Esophagus (tissue), 2 donors: ENCODE data around the gene DESI2. TPM values are rescaled to one million over a fixed set of nuclear protein-coding genes. Genes with fewer than 3 reads are reported as not detected.

Source experiments
- H3K27ac ChIP-seq, 2 donors: one replicate each; pipeline ENCODE4 v1.5.1; 2013; ENCODE audit warnings: low read depth in 2 of 2, mild to moderate bottlenecking in 2 of 2, inconsistent platforms in 1 of 2, low read length in 1 of 2, moderate library complexity in 1 of 2
- H3K27me3 ChIP-seq, 2 donors: one replicate each; pipeline ENCODE4 v1.6.1; 2013; ENCODE audit warnings: low read length in 2 of 2, control low read depth in 1 of 2, mild to moderate bottlenecking in 1 of 2; ENCODE audit not compliant: insufficient read depth in 2 of 2, control insufficient read depth in 1 of 2
- H3K36me3 ChIP-seq, 2 donors: one replicate each; pipeline ENCODE4 v1.6.1; 2013; ENCODE audit warnings: low read length in 1 of 2; ENCODE audit not compliant: control insufficient read depth in 2 of 2, insufficient read depth in 2 of 2
- H3K4me1 ChIP-seq, 2 donors: one replicate each; pipeline ENCODE4 v1.6.1; 2013; ENCODE audit warnings: low read length in 1 of 2; ENCODE audit not compliant: control insufficient read depth in 2 of 2, insufficient read depth in 2 of 2
- H3K4me3 ChIP-seq, 2 donors: one replicate each; pipeline ENCODE4 v1.5.1; 2013; ENCODE audit warnings: low read length in 2 of 2, mild to moderate bottlenecking in 2 of 2, low read depth in 1 of 2, moderate library complexity in 1 of 2
- H3K9me3 ChIP-seq, 2 donors: one replicate each; pipeline ENCODE4 v1.6.1; 2013; ENCODE audit warnings: mild to moderate bottlenecking in 2 of 2, low read depth in 1 of 2, low read length in 1 of 2, moderate library complexity in 1 of 2; ENCODE audit not compliant: control insufficient read depth in 2 of 2, insufficient read depth in 1 of 2
- WGBS, 2 donors: extraction: QIAGEN DNeasy Blood & Tissue Kit; methylation state at CpG; one replicate each; pipeline ENCODE4 v1.1.7; 2013; 5-methylcytosine and 5-hydroxymethylcytosine counted together
- polyA plus RNA-seq, 2 donors: library from polyadenylated mRNA; stranded (reverse); fragments of 200-250 nt; gene quantifications; one replicate each; pipeline ENCODE4 v1.2.3, GENCODE V29; 2013
- donor health status: healthy with polysubstance abuse.
- donor health status: Bipolar disorder and iron deficiency.

DESI2 gene
- 1 to 10 TPM; 6.6 to 9.7 TPM for polyA plus RNA-seq

DNA sequence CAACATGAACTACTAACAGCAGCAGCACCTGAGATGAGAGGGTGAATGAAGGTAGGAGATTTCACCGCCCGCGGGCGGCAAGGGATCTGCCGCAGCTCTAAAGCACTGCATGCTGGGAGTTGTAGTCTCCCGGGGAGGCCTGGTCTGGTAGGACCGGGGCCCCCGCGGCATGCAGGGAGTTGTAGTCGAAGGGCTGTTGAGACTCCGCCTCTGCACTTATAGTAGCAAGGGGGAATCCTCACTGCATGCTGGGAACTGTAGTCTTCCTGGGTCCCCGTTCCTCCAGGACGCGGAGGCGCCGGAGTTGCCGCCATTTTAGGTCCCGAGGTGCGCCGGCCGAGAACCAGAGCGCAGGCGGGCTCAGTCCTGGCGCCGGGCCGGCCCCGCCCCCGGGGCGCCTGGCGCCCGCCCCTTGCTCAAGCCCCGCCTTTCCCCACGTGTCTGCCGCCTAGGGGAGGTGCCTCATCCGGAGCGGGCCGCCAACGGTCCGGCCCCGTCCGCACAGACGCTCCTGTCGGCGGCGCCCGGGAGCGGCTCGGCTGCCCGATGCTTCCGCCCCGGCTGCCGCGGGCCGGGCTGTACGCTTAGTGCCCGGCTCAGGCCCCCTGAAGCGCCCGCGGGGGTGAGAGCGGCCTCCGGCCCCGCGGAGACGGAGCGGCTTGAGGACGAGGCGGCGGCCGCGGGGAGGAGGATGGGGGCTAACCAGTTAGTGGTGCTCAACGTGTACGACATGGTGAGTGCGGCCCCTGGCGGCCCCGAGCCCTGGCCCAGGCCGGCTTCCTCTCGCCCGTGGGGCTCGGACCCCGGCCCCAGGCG, at the start of gene DESI2:
DESI2 (plus strand) TSS at position 504 of the 816 bp plus-strand sequence; CDS start at position 692, 188 bp downstream.
- 1% methylated on average over 67 to 81 of the region's 81 CpGs for WGBS, 2 donors
- Histone ChIP-seq H3K27ac (peak within 1 kb of the TSS; percentile 90 to 95), H3K9me3 (no peaks in the 10 kb centered on the region), H3K36me3 (no peaks in the 10 kb centered on the region), H3K4me3 (peak within 1 kb of the TSS; percentile 63 to 81), H3K27me3 (no peaks in the 10 kb centered on the region), H3K4me1 (no peaks in the 10 kb centered on the region)

GRCh38 chr1:244603498-244603897, 49.4 kb upstream of the DESI2 start:
- H3K4me1 ChIP-seq = no peaks in the 10 kb centered on the region
- H3K36me3 ChIP-seq = no peaks in the 10 kb centered on the region
- H3K27ac ChIP-seq = no peak overlapping the region
- H3K4me3 ChIP-seq = no peak overlapping the region
- no peaks in the 10 kb centered on the region for H3K9me3 ChIP-seq
- H3K27me3 ChIP-seq = no peaks in the 10 kb centered on the region

DNA sequence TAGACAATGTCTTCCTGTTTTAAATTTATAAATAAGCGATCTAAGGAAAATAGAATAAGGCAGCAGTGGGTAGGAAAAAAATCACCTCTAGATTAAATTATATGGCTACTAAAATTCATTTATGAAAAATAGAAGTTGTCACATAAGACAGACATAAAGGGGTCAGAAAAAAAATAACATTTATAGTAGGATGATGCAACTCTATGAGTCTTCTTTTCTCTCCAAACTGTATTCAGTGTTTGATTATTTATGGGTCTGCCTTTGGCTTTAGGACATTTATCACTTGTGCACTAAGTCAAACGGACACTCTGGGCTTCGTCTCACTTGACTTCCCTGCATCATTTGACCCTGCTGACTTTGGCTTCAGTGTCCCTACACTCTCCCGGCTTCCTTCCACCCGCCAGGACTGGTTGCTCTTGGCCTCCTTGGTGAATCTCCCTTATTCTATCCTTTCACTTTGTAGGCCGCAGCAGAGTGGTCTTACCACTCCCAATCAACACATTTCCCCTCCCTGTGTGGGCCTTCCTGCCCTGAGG, 47.0 kb upstream of the DESI2 start:
- Histone ChIP-seq H3K27me3 (no peaks in the 10 kb centered on the region), H3K4me3 (no peak overlapping the region), H3K4me1 (no peaks in the 10 kb centered on the region), H3K27ac (no peak overlapping the region), H3K9me3 (no peaks in the 10 kb centered on the region), H3K36me3 (no peaks in the 10 kb centered on the region)
- WGBS, 2 donors = 85% methylated on average over 6 of the region's 6 CpGs

DNA sequence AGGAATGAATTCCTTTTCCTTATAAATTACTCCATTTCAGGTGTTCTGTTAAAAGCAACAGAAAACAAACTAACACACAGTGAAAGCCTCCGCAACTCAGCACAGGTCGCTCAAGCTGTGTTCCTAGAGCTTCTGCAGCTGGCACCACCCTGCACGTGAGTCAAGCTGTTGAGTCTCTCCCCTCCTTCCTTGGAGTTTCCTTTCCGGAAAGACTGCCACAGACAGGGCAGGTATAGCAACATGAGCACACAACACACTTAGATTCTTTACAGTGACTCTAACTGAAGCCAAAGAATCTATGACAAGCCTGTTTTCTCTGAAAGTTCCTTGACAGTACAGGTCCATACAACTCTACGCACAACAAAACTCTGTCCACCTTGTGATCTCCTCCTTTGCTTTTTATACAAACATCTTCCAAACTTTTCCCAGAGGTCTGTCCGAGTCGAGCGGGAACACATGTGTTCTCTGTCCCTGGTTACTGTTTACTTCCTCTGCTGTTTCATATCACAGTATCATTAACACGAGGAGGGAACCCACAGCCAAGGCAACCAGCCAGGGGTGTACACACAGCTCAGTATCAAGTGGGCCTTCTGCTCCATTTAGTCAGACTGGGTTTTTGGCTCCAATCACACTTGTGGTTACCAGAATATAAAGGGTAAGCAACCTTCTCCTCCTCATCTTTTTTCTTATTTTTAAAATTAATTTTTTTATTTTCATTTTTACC, 38.7 kb upstream of the DESI2 start:
- Histone ChIP-seq H3K27me3 (no peaks in the 10 kb centered on the region), H3K27ac (no peak overlapping the region), H3K9me3 (no peaks in the 10 kb centered on the region), H3K36me3 (no peaks in the 10 kb centered on the region), H3K4me1 (no peaks in the 10 kb centered on the region), H3K4me3 (no peak overlapping the region)
- WGBS, 2 donors = 71 to 77% methylated on average over 9 of the region's 9 CpGs

DNA sequence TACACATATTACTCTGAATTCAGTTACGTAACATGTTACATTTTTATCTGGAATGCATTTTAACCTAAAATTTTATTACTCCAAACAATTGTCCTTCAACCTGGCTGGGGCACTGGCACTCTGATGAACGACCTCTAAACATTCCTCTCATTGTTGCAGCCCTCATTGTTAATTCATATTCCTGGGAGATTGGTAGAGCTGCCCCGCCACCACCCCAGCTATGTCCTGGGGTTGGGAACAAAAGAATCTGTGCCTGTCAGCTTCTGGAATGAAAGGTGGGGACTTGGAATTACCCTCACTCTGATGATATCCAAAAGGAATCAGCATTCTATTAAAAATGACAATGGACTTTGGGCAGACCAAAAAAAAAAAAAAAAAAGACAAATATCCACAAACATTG, 38.0 kb upstream of the DESI2 start:
- Histone ChIP-seq H3K4me3 (no peak overlapping the region), H3K27me3 (no peaks in the 10 kb centered on the region), H3K27ac (no peak overlapping the region), H3K36me3 (no peaks in the 10 kb centered on the region), H3K9me3 (no peaks in the 10 kb centered on the region), H3K4me1 (no peaks in the 10 kb centered on the region)
- WGBS, 2 donors = 44% methylated on average over 3 of the region's 3 CpGs

DNA sequence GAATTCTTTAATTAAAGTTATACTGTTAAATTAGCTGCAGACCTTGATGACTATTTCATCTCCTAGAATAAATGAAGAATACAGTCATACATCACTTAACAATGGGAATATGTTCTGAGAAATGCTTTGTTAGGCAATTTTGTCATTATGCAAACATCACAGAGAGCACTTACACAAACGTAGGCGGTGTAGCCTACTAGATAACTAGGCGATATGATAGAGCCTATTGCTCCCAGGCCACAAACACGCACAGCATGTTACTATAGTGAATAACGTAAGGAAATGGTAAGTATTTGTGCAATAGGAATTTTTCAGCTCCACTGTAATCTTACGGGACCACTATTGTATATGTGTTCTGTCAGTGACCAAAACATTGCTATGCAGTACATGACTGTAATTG, 37.6 kb upstream of the DESI2 start:
- Histone ChIP-seq H3K9me3 (no peaks in the 10 kb centered on the region), H3K27me3 (no peaks in the 10 kb centered on the region), H3K4me3 (no peak overlapping the region), H3K27ac (no peak overlapping the region), H3K36me3 (no peaks in the 10 kb centered on the region), H3K4me1 (no peaks in the 10 kb centered on the region)
- 85 to 87% methylated on average over 6 of the region's 6 CpGs for WGBS, 2 donors

DNA sequence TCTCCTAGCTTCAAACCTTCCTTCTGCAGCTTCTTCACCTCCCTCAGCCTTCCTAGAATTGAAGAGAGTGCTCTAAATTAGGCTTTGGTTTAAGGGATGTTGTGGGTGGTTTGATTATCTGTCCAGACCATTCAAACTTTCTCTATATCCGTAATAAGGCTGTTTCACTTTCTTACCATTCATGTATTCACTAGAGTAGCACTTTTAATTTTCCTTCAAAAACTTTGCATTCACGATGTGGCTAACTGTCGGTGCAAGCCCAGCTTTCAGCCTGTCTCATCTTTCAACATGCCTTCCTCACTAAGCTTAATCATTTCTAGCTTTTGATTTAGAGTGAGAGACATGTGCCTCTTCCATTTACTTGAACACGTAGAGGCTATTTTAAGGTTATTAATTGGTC, 26.2 kb upstream of the DESI2 start:
- no peak overlapping the region for H3K4me3 ChIP-seq
- no peaks in the 10 kb centered on the region for H3K9me3 ChIP-seq
- H3K27me3 ChIP-seq = no peaks in the 10 kb centered on the region
- H3K4me1 ChIP-seq = no peaks in the 10 kb centered on the region
- WGBS, 2 donors = 84 to 85% methylated on average over 4 of the region's 4 CpGs
- no peak overlapping the region for H3K27ac ChIP-seq
- H3K36me3 ChIP-seq = no peaks in the 10 kb centered on the region

GRCh38 chr1:244628789-244629188, 24.1 kb upstream of the DESI2 start:
- H3K9me3 ChIP-seq = no peaks in the 10 kb centered on the region
- H3K27me3 ChIP-seq = no peaks in the 10 kb centered on the region
- no peak overlapping the region for H3K4me3 ChIP-seq
- no peaks in the 10 kb centered on the region for H3K36me3 ChIP-seq
- no peaks in the 10 kb centered on the region for H3K4me1 ChIP-seq
- WGBS, 2 donors = 77 to 83% methylated on average over 5 of the region's 5 CpGs
- no peak overlapping the region for H3K27ac ChIP-seq

GRCh38 chr1:244633140-244633539, 19.8 kb upstream of the DESI2 start:
- Histone ChIP-seq H3K27ac (no peak overlapping the region), H3K9me3 (no peaks in the 10 kb centered on the region), H3K4me3 (no peak overlapping the region), H3K4me1 (no peaks in the 10 kb centered on the region), H3K27me3 (no peaks in the 10 kb centered on the region), H3K36me3 (no peaks in the 10 kb centered on the region)
